H9 (cell line): ENCODE results near the gene ANKRD53. TPM values are rescaled to one million over a fixed set of nuclear protein-coding genes. Genes with fewer than 3 reads are reported as not detected.

Experiments
- DNase-seq: peaks from one replicate; pipeline ENCODE4 v3.0.0-alpha.2; 2017
- H2AFZ ChIP-seq: one replicate; pipeline ENCODE4 v1.6.1; 2013; ENCODE audit warnings: mild to moderate bottlenecking, low read length, control low read depth, moderate library complexity
- H2AK5ac ChIP-seq: 2 replicates; pipeline ENCODE4 v1.6.1; 2013; ENCODE audit warnings: low read length, control low read depth, mixed read lengths; ENCODE audit not compliant: insufficient read length
- H2BK120ac ChIP-seq: one replicate; pipeline ENCODE4 v1.6.1; 2013; ENCODE audit warnings: low read depth, mild to moderate bottlenecking, low read length, control low read depth, inconsistent platforms; ENCODE audit not compliant: poor library complexity, severe bottlenecking
- H2BK12ac ChIP-seq: 2 replicates; pipeline ENCODE4 v1.6.1; 2013; ENCODE audit warnings: low read length, control low read depth, mixed read lengths, low read depth; ENCODE audit not compliant: insufficient read length
- H2BK15ac ChIP-seq: 2 replicates; pipeline ENCODE4 v1.6.1; 2013; ENCODE audit warnings: low read depth, low read length, control low read depth
- H2BK20ac ChIP-seq: one replicate; pipeline ENCODE4 v1.6.1; 2013; ENCODE audit warnings: low read depth, mild to moderate bottlenecking, low read length, control low read depth, inconsistent platforms; ENCODE audit not compliant: poor library complexity, severe bottlenecking
- H2BK5ac ChIP-seq: 2 replicates; pipeline ENCODE4 v1.6.1; 2013; ENCODE audit warnings: low read length, control low read depth, mixed read lengths; ENCODE audit not compliant: insufficient read length
- H3K14ac ChIP-seq: 2 replicates; pipeline ENCODE4 v1.6.1; 2013; ENCODE audit warnings: low read length, control low read depth; ENCODE audit not compliant: insufficient read depth
- H3K18ac ChIP-seq: 2 replicates; pipeline ENCODE4 v1.6.1; 2013; ENCODE audit warnings: low read depth, mild to moderate bottlenecking, mixed read lengths, low read length, control low read depth; ENCODE audit not compliant: insufficient read length
- H3K23ac ChIP-seq: 2 replicates; pipeline ENCODE4 v1.6.1; 2013; ENCODE audit warnings: low read length, control low read depth, mixed read lengths, low read depth; ENCODE audit not compliant: insufficient read length
- H3K23me2 ChIP-seq: 2 replicates; pipeline ENCODE4 v1.6.1; 2013; ENCODE audit warnings: low read depth, mild to moderate bottlenecking, mixed read lengths, low read length, control low read depth; ENCODE audit not compliant: insufficient read length, poor library complexity, severe bottlenecking
- H3K27ac ChIP-seq: 2 replicates; pipeline ENCODE4 v1.5.1; 2013; ENCODE audit warnings: low read length, control low read depth, mixed read lengths, low read depth; ENCODE audit not compliant: insufficient read length
- H3K27me3 ChIP-seq: 2 replicates; pipeline ENCODE4 v1.6.1; 2013; ENCODE audit warnings: low read length, control low read depth, inconsistent platforms; ENCODE audit not compliant: insufficient read depth
- H3K4ac ChIP-seq: 2 replicates; pipeline ENCODE4 v1.6.1; 2013; ENCODE audit warnings: low read depth, mild to moderate bottlenecking, control low read depth, inconsistent platforms, low read length, moderate library complexity
- H3K4me1 ChIP-seq: 2 replicates; pipeline ENCODE4 v1.6.1; 2013; ENCODE audit warnings: low read length, control low read depth, inconsistent platforms; ENCODE audit not compliant: insufficient read depth
- H3K4me2 ChIP-seq: 2 replicates; pipeline ENCODE4 v1.6.1; 2013; ENCODE audit warnings: low read length, control low read depth, mixed read lengths; ENCODE audit not compliant: insufficient read length, insufficient read depth
- H3K56ac ChIP-seq: 2 replicates; pipeline ENCODE4 v1.6.1; 2013; ENCODE audit warnings: low read depth, mild to moderate bottlenecking, mixed read lengths, low read length, control low read depth; ENCODE audit not compliant: insufficient read length
- H3K79me1 ChIP-seq: 2 replicates; pipeline ENCODE4 v1.6.1; 2013; ENCODE audit warnings: low read depth, mild to moderate bottlenecking, moderate library complexity, low read length, control low read depth, inconsistent platforms; ENCODE audit not compliant: insufficient read depth, poor library complexity, severe bottlenecking
- H3K79me2 ChIP-seq: 2 replicates; pipeline ENCODE4 v1.6.1; 2013; ENCODE audit warnings: low read length, control low read depth, inconsistent platforms; ENCODE audit not compliant: insufficient read depth
- H3K9ac ChIP-seq: 2 replicates; pipeline ENCODE4 v1.6.1; 2013; ENCODE audit warnings: low read length, control low read depth, mixed read lengths; ENCODE audit not compliant: insufficient read length; ENCODE audit errors: extremely low read depth
- H3K9me3 ChIP-seq: one replicate; pipeline ENCODE4 v1.6.1; 2013; ENCODE audit warnings: low read depth, low read length, inconsistent platforms; ENCODE audit not compliant: control insufficient read depth
- H3T11ph ChIP-seq: one replicate; pipeline ENCODE4 v1.6.1; 2013; ENCODE audit warnings: mild to moderate bottlenecking, low read length, control low read depth, inconsistent platforms
- H4K20me1 ChIP-seq: one replicate; pipeline ENCODE4 v1.6.1; 2013; ENCODE audit not compliant: control insufficient read depth, insufficient read length, insufficient read depth
- H4K5ac ChIP-seq: 2 replicates; pipeline ENCODE4 v1.6.1; 2013; ENCODE audit warnings: low read depth, mild to moderate bottlenecking, mixed read lengths, low read length, control low read depth; ENCODE audit not compliant: insufficient read length
- H4K8ac ChIP-seq: replicated peaks from 2 replicates; pipeline ENCODE4 v1.6.1; 2013; ENCODE audit warnings: low read length, control low read depth, mixed read lengths, low read depth; ENCODE audit not compliant: insufficient read length
- H4K91ac ChIP-seq: 2 replicates; pipeline ENCODE4 v1.6.1; 2013; ENCODE audit warnings: low read depth, mild to moderate bottlenecking, moderate library complexity, mixed read lengths, low read length, control low read depth; ENCODE audit not compliant: insufficient read length
- H3K27ac Mint-ChIP-seq, 3 experiments: 2 replicates in 2 of 3; 3 replicates in 1 of 3; pipeline ENCODE4 v1.8.0; 2020 to 2021; ENCODE audit warnings: mixed read lengths in 3 of 3, mild to moderate bottlenecking in 1 of 3, moderate library complexity in 1 of 3
- H3K27me3 Mint-ChIP-seq: 2 replicates; pipeline ENCODE4 v1.8.0; 2021; ENCODE audit warnings: low read depth, mild to moderate bottlenecking, moderate library complexity, mixed read lengths
- H3K36me3 Mint-ChIP-seq, 3 experiments: 2 replicates in 2 of 3; 3 replicates in 1 of 3; pipeline ENCODE4 v1.8.0; 2020 to 2021; ENCODE audit warnings: low read depth in 3 of 3, mixed read lengths in 3 of 3; ENCODE audit not compliant: insufficient read depth in 1 of 3
- H3K4me1 Mint-ChIP-seq, 2 experiments: 2 replicates each; pipeline ENCODE4 v1.8.0; 2020; ENCODE audit warnings: mixed read lengths in 2 of 2
- H3K4me3 Mint-ChIP-seq, 2 experiments: 2 replicates in 1 of 2; 3 replicates in 1 of 2; pipeline ENCODE4 v1.8.0; 2020 to 2021; ENCODE audit warnings: mild to moderate bottlenecking in 2 of 2, mixed read lengths in 2 of 2, moderate library complexity in 1 of 2
- H3K9me3 Mint-ChIP-seq, 2 experiments: 2 replicates in 1 of 2; 3 replicates in 1 of 2; pipeline ENCODE4 v1.8.0; 2020; ENCODE audit warnings: mild to moderate bottlenecking in 2 of 2, mixed read lengths in 2 of 2, moderate library complexity in 1 of 2
- CTCF ChIP-seq: fragments of 200-600 bp; sonication (generic); conservative IDR thresholded peaks from 3 replicates; pipeline ENCODE4 v1.8.0; 2021; ENCODE audit warnings: antibody characterized with exemption, mild to moderate bottlenecking
- WGBS: extraction: QIAGEN DNeasy Blood & Tissue Kit; methylation state at CpG from one replicate; pipeline ENCODE4 v1.1.7; 2013; ENCODE audit warnings: missing lambda C conversion rate, low lambda C conversion rate, mixed read lengths; ENCODE audit not compliant: insufficient read length; ENCODE audit errors: extremely low coverage; 5-methylcytosine and 5-hydroxymethylcytosine counted together
- total RNA-seq: library from RNA; stranded (reverse); gene quantifications from 2 replicates; pipeline ENCODE4 v1.2.1, GENCODE V29; 2021

Gene ANKRD53
- total RNA-seq, 1 experiment from 2014 or later: 0.28 TPM

GRCh38 chr2:70984228-70984575 lies 5.8 kb downstream of the ANKRD53 start:
- H3K27me3 ChIP-seq: no peaks in the 10 kb centered on the region; the same call in 1 of the 2 replicates
- no peaks in the 10 kb centered on the region for H4K20me1 ChIP-seq
- H3K9ac ChIP-seq: no peak overlapping the region
- no peak overlapping the region for H2AK5ac ChIP-seq
- H3K23me2 ChIP-seq: peaks cover under 1% of the 10 kb centered on the region
- no peaks in the 10 kb centered on the region for H3K4me1 ChIP-seq
- no peak for TF ChIP-seq CTCF
- H2BK15ac ChIP-seq: no peak overlapping the region
- no peak overlapping the region for H3K4me3 Mint-ChIP-seq
- H3K14ac ChIP-seq: no peak overlapping the region
- no peak overlapping the region for H2BK5ac ChIP-seq
- H3K23ac ChIP-seq: no peak overlapping the region
- no peak overlapping the region for H2BK120ac ChIP-seq
- H3K9me3 Mint-ChIP-seq: no peaks in the 10 kb centered on the region
- no peaks in the 10 kb centered on the region for H3K9me3 ChIP-seq
- H3K27ac Mint-ChIP-seq: no peak overlapping the region
- H3K79me2 ChIP-seq: no peaks in the 10 kb centered on the region
- peaks cover 5% of the 10 kb centered on the region in 2 experiments for H3K4me1 Mint-ChIP-seq
- H4K8ac ChIP-seq: no peak overlapping the region
- H2BK12ac ChIP-seq: no peak overlapping the region
- H4K91ac ChIP-seq: no peak overlapping the region
- peaks cover 24% of the 10 kb centered on the region for H3K27me3 Mint-ChIP-seq
- no peak overlapping the region for H3K56ac ChIP-seq
- no peak overlapping the region for H3K18ac ChIP-seq
- no peak overlapping the region for H2BK20ac ChIP-seq
- no peak overlapping the region for H4K5ac ChIP-seq
- H3K36me3 Mint-ChIP-seq: peaks cover 1 to 27% (median 21%) of the 10 kb centered on the region in 3 experiments; a peak in 4 of 7 replicates
- no peak overlapping the region for H3K27ac ChIP-seq
- no CpG with 5 or more reads among the region's 3 CpGs for WGBS
- H3T11ph ChIP-seq: no peak overlapping the region
- no peaks in the 10 kb centered on the region for H3K79me1 ChIP-seq
- peak overlapping the region; percentile 15 for H3K4me2 ChIP-seq
- no peak overlapping the region for H3K4ac ChIP-seq
- H2AFZ ChIP-seq: no peak overlapping the region
- DNase-seq: no peak
